ENCODE measurements around the gene JOSD2.

DNA sequence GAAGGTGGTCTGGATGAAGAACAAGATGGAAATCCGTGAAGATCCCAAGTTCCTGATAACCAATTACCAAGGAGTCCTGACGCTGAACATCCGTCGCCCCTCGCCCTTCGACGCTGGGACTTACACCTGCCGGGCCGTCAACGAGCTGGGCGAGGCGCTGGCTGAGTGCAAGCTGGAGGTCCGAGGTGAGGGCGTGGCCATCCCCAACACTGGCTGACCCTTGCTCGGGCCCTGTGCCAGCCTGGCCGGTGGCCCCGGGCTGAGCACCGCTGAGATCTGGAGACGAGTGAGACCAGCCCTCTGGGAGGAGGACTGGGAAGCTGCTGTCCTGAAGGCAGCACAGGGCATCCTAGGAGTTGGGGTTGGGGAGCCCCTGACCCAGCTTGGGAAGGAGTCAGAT, 46.6 kb downstream of the JOSD2 start:
- TF ChIP-seq POLR2A (IDR thresholded peaks at IDR 0.05; ENCODE audit: low read depth) (no peak), EP300 (IDR thresholded peaks at IDR 0.05) (no peak)
- TF ChIP-seq, protein P1, sequence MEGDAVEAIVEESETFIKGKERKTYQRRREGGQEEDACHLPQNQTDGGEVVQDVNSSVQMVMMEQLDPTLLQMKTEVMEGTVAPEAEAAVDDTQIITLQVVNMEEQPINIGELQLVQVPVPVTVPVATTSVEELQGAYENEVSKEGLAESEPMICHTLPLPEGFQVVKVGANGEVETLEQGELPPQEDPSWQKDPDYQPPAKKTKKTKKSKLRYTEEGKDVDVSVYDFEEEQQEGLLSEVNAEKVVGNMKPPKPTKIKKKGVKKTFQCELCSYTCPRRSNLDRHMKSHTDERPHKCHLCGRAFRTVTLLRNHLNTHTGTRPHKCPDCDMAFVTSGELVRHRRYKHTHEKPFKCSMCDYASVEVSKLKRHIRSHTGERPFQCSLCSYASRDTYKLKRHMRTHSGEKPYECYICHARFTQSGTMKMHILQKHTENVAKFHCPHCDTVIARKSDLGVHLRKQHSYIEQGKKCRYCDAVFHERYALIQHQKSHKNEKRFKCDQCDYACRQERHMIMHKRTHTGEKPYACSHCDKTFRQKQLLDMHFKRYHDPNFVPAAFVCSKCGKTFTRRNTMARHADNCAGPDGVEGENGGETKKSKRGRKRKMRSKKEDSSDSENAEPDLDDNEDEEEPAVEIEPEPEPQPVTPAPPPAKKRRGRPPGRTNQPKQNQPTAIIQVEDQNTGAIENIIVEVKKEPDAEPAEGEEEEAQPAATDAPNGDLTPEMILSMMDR (IDR thresholded peaks at IDR 0.05), result no peak

Measured in esophagus muscularis mucosa (tissue), 4 donors.